Measurements from ENCODE around the gene NTHL1. TPM values are rescaled to one million over a fixed set of nuclear protein-coding genes. Genes with fewer than 3 reads are reported as not detected.

NTHL1 gene
- total RNA-seq, 1 experiment from 2014 or later = 47.3 TPM

DNA sequence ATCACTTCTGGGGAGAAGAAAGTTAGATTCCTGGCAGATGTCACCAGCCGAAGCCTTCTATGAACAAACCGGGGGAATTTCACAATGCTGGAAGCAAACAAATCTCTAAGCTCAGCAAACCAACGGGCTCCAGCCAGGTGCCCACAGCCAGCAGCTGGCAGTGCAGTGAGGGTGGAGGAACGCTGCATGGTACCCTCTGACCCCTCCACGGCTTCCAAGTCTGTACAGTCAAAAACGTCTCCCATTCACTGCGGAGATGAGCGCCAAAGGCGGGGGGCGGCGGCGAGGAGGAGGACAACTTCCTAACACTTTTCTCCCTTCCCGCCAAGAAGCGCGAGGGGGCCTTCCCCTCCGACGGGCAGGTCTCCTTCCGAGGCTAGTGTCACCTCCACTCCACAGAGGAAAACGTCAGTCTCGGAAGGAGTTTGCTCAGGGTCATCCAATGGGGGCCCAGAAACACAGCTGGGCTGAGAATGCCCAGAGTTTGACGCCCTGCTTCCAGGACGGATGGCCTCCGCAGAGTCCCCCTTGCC lies 38.9 kb downstream of the NTHL1 start:
- H2AFZ ChIP-seq = no peak overlapping the region
- POLR2A ChIA-PET (ENCODE audit: unreplicated experiment) = interaction anchor here (0.6 to 1.4 kb wide), 3 partner anchors 15 to 147 kb away, joined by 3 to 16 read pairs (median 5); partner anchors contain the start of gene TRAF7
- peak in 1 of 2 experiments; percentile 62 for DNase-seq
- TF ChIP-seq, protein P1, sequence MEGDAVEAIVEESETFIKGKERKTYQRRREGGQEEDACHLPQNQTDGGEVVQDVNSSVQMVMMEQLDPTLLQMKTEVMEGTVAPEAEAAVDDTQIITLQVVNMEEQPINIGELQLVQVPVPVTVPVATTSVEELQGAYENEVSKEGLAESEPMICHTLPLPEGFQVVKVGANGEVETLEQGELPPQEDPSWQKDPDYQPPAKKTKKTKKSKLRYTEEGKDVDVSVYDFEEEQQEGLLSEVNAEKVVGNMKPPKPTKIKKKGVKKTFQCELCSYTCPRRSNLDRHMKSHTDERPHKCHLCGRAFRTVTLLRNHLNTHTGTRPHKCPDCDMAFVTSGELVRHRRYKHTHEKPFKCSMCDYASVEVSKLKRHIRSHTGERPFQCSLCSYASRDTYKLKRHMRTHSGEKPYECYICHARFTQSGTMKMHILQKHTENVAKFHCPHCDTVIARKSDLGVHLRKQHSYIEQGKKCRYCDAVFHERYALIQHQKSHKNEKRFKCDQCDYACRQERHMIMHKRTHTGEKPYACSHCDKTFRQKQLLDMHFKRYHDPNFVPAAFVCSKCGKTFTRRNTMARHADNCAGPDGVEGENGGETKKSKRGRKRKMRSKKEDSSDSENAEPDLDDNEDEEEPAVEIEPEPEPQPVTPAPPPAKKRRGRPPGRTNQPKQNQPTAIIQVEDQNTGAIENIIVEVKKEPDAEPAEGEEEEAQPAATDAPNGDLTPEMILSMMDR (conservative IDR thresholded peaks at IDR 0.05) = no peak
- no peak for TF ChIP-seq EZH2 (IDR thresholded peaks at IDR 0.05; ENCODE audit: low read depth)
- H3K4me1 ChIP-seq (replicated peaks; ENCODE audit: insufficient read depth) = peaks cover 19% of the 10 kb centered on the region
- no peaks in the 10 kb centered on the region for H3K9me3 ChIP-seq (ENCODE audit: insufficient read depth, low read depth)
- peaks cover 42% of the 10 kb centered on the region for H4K20me1 ChIP-seq (ENCODE audit: insufficient read depth)
- intact Hi-C loops (cut with micrococcal nuclease; ENCODE audit: unreplicated experiment) = loop anchor here (2.0 to 10.0 kb wide), 2 partner anchors 24 to 246 kb away; partner anchors contain the start of genes ECI1 and GFER
- BruUV-seq (replicated peaks) = TSS peak; percentile 73
- no peaks in the 10 kb centered on the region for H3K9me2 ChIP-seq (ENCODE audit: insufficient read depth)
- no peaks in the 10 kb centered on the region for H3K36me3 ChIP-seq (ENCODE audit: low read depth)
- peak overlapping the region; percentile 88 for H3K4me3 ChIP-seq
- H3K27ac ChIP-seq = peak overlapping the region; percentile 13
- H3K27me3 ChIP-seq (ENCODE audit: insufficient read depth, low read depth) = no peaks in the 10 kb centered on the region
- CTCF ChIA-PET = interaction anchor here (0.5 to 1.0 kb wide), 2 partner anchors 132 to 147 kb away, joined by 3 to 4 read pairs; partner anchors contain the start of gene TRAF7
- H3K4me2 ChIP-seq = peak overlapping the region; percentile 95
- peaks cover 17% of the 10 kb centered on the region; the same call in 1 of the 2 replicates for H3F3A ChIP-seq (ENCODE audit: insufficient read depth, low read depth)
- peaks cover 67% of the 10 kb centered on the region for H3K79me2 ChIP-seq (ENCODE audit: low read depth)

DNA sequence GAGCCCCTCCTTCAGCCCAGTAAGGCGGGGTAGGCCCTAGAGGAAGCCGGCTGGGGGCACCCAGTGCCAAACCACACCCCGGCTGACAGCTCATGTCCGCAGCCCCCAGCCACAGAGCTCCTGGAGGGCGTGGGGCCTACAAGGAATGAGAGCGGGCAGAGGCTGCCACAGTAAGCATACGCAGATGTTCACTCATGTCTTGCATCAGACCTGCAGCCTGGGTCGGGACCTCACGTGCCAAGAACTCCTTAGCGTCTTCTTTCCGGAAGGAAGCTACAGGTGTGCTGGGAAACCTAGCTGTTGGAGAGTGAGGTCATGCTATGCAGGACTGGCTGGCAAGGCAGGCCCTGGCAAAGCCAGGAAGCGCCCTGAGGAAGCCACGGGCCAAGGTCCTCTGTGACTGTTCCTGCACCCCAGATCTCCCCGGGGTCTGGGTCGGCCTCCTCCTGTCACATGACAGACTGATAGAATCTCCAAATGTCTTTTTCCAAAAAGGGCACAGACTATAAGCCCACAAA lies 39.6 kb downstream of the NTHL1 start:
- Histone ChIP-seq H3K4me2 (peak overlapping the region; percentile 95), H3K4me1 (replicated peaks; ENCODE audit: insufficient read depth) (peaks cover 19% of the 10 kb centered on the region), H3K27me3 (ENCODE audit: insufficient read depth, low read depth) (no peaks in the 10 kb centered on the region), H3F3A (ENCODE audit: insufficient read depth, low read depth) (peaks cover 17% of the 10 kb centered on the region; the same call in 1 of the 2 replicates), H4K20me1 (ENCODE audit: insufficient read depth) (peaks cover 49% of the 10 kb centered on the region), H3K9me2 (ENCODE audit: insufficient read depth) (no peaks in the 10 kb centered on the region), H3K79me2 (ENCODE audit: low read depth) (peaks cover 72% of the 10 kb centered on the region), H2AFZ (no peak overlapping the region), H3K4me3 (peak overlapping the region; percentile 88), H3K9me3 (ENCODE audit: insufficient read depth, low read depth) (no peaks in the 10 kb centered on the region), H3K27ac (peak overlapping the region; percentile 13; the same call in 1 of the 2 replicates), H3K36me3 (ENCODE audit: low read depth) (0 out of 2 replicates have a peak, but pooled peaks cover 5% of the 10 kb centered on the region)
- CTCF ChIA-PET = interaction anchor here (0.5 to 1.0 kb wide), 2 partner anchors 132 to 147 kb away, joined by 3 to 4 read pairs; partner anchors contain the start of gene TRAF7
- intact Hi-C loops (cut with micrococcal nuclease; ENCODE audit: unreplicated experiment) = loop anchor here (2.0 to 10.0 kb wide), 2 partner anchors 23 to 247 kb away; partner anchors contain the start of genes ECI1 and GFER
- BruUV-seq (replicated peaks) = no TSS peak
- POLR2A ChIA-PET (ENCODE audit: unreplicated experiment) = interaction anchor here (0.5 to 1.4 kb wide), 5 partner anchors 14 to 147 kb away, joined by 3 to 16 read pairs (median 4); partner anchors contain the start of gene TRAF7
- DNase-seq = peak; percentile 64 to 75
- TF ChIP-seq, protein P1 (conservative IDR thresholded peaks at IDR 0.05) = no peak
- no peak for TF ChIP-seq EZH2 (IDR thresholded peaks at IDR 0.05; ENCODE audit: low read depth)

DNA sequence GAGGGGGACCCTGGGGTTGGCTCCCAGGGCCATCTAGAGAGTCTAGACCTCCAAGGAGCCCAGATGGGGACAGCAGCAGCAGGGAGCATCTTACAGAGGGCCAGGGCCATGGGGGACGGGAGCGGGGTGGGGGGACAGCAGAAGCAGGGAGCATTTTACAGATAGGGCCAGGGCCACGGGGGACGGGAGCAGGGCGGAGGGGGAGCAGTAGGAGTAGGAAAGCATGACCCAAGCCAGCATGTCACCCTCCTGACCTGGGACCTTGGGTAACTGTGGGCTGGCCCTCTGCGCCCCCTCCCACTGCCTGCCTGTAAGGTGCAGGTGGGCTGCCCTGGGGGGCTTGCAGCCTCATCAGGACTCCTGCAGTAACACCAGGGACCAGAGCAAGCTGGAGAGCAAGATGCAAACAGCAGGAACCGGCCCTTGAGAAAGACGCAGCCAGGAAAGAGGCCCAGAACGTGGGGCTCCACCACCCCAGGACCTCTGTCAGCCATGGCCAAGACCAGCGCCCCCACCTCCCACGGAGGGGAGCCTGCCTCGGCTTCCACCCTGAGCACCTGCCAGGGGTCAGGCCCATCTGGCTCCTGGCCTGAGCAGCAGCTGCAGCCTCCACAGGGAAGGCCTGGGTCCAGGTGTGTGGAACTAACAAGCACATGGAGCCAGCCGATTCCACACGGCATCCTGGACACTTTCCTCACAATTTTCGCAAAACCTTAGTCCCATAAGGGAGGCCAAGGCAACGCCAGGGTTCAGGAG lies 40.4 kb downstream of the NTHL1 start:
- Histone ChIP-seq H4K20me1 (ENCODE audit: insufficient read depth) (peaks cover 49% of the 10 kb centered on the region), H3F3A (ENCODE audit: insufficient read depth, low read depth) (peaks cover 17% of the 10 kb centered on the region; the same call in 1 of the 2 replicates), H3K9me2 (ENCODE audit: insufficient read depth) (no peaks in the 10 kb centered on the region), H3K4me2 (peak overlapping the region; percentile 95), H3K27me3 (ENCODE audit: insufficient read depth, low read depth) (no peaks in the 10 kb centered on the region), H3K36me3 (ENCODE audit: low read depth) (0 out of 2 replicates have a peak, but pooled peaks cover 5% of the 10 kb centered on the region), H3K4me1 (replicated peaks; ENCODE audit: insufficient read depth) (peaks cover 19% of the 10 kb centered on the region), H2AFZ (no peak overlapping the region), H3K27ac (peak overlapping the region; percentile 13; the same call in 1 of the 2 replicates), H3K4me3 (peak overlapping the region; percentile 88; the same call in 1 of the 2 replicates), H3K9me3 (ENCODE audit: insufficient read depth, low read depth) (no peaks in the 10 kb centered on the region), H3K79me2 (ENCODE audit: low read depth) (peaks cover 72% of the 10 kb centered on the region)
- intact Hi-C loops (cut with micrococcal nuclease; ENCODE audit: unreplicated experiment) = loop anchor here (10.0 kb wide), 1 partner anchor 248 kb away; the partner anchor contains the start of gene ECI1
- DNase-seq = no peak
- BruUV-seq (replicated peaks) = no TSS peak
- ChIA-PET POLR2A (ENCODE audit: unreplicated experiment) (interaction anchor here (0.5 to 0.6 kb wide), 2 partner anchors 23 to 42 kb away, joined by 3 to 4 read pairs; no protein-coding TSS in a partner anchor), CTCF (interaction anchor here (1.0 kb wide), 1 partner anchor 133 kb away, joined by 3 read pairs; no protein-coding TSS in a partner anchor)
- TF ChIP-seq, protein P1 (conservative IDR thresholded peaks at IDR 0.05) = no peak
- TF ChIP-seq EZH2 (IDR thresholded peaks at IDR 0.05; ENCODE audit: low read depth) = no peak

All from PC-9 (cell line).